NB4 (cell line): Measurements from ENCODE around the gene LEUTX.

Source experiments
- POLR2A ChIP-seq: IDR thresholded peaks from 2 replicates; pipeline ENCODE4 v1.6.1; 2011; ENCODE audit warnings: mild to moderate bottlenecking; ENCODE audit not compliant: insufficient read length; ENCODE audit errors: extremely low read depth
- TF ChIP-seq, protein P1 (sequence below): IDR thresholded peaks from 2 replicates; pipeline ENCODE4 v1.6.1; 2011; ENCODE audit warnings: low read depth, low read length
- TF ChIP-seq, protein P2 (sequence below): IDR thresholded peaks from one replicate; pipeline ENCODE4 v1.5.1; 2012; ENCODE audit warnings: low read depth, low read length

DNA sequence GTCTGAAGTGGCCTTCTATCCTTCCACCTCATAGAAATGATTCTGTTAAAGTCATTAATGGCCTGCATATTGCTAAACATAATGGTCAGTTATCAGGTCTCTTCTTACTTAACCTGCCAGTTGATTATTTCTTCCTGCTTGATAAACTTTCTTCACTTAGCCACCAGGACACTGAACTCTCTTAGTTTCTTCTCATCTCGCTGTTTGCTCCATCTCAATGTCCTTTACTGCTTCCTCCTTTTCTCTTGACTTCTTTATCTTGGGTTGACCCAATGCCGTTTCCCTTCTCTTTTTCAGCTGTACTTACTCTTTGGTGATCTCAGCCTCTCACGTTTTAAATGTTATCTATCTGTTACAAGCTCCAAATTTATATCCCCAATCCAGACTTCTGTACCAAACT is 23.7 kb upstream of the LEUTX start:
- no peak for TF ChIP-seq POLR2A
- TF ChIP-seq, protein P1, sequence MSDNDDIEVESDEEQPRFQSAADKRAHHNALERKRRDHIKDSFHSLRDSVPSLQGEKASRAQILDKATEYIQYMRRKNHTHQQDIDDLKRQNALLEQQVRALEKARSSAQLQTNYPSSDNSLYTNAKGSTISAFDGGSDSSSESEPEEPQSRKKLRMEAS, result no peak
- TF ChIP-seq, protein P2, sequence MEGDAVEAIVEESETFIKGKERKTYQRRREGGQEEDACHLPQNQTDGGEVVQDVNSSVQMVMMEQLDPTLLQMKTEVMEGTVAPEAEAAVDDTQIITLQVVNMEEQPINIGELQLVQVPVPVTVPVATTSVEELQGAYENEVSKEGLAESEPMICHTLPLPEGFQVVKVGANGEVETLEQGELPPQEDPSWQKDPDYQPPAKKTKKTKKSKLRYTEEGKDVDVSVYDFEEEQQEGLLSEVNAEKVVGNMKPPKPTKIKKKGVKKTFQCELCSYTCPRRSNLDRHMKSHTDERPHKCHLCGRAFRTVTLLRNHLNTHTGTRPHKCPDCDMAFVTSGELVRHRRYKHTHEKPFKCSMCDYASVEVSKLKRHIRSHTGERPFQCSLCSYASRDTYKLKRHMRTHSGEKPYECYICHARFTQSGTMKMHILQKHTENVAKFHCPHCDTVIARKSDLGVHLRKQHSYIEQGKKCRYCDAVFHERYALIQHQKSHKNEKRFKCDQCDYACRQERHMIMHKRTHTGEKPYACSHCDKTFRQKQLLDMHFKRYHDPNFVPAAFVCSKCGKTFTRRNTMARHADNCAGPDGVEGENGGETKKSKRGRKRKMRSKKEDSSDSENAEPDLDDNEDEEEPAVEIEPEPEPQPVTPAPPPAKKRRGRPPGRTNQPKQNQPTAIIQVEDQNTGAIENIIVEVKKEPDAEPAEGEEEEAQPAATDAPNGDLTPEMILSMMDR, result no peak
